Measurements from ENCODE around the gene TNFRSF9.
A peak's percentile ranks its signal among the peaks of the same experiment; 100 is the strongest.
"Not testable (repeated sequence)": the region's sequence is repeated elsewhere in the genome, so short reads cannot be mapped to it uniquely, and the experiment has no call there.

The TNFRSF9 gene

GRCh38 chr1:7940745-7941436, at the start of gene TNFRSF9:
Gene TNFRSF9, minus strand, starts transcription at chr1:7940839. Its CDS starts 845 bp downstream, at chr1:7939994.
- FAIRE-seq = no peak

DNA sequence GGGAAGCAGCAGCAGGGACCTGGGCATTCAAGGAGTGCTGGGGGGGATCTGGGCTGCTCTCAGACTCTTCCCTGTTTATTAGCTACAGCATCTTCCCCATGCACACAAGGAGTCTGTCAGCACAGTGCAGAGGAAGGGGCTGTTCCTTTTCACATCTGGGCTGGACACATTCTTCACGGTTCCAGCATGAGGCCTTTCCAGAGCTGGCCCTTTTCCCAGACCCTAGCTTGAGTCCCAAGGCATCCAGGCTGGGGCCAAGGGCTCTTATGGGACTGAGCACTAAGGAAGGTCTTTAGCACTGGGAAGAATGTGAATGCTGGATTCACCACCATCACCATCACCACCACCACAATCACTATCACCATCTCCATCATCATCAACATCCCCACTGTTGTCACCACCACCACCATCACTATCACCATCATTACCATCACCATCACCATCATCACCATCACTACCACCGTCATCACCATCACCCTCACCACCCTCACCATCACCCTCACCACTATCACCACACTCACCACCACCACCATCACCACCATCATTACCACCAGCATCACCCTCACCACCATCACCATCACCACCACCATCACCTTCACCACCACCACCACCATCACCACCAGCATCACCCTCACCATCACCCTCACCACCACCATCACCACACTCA, 49.3 kb upstream of the TNFRSF9 start:
- no peak for FAIRE-seq

GRCh38 chr1:7988576-7988975, 47.9 kb upstream of the TNFRSF9 start:
- FAIRE-seq = no peak

GRCh38 chr1:7987528-7987927, 46.9 kb upstream of the TNFRSF9 start:
- no peak for FAIRE-seq

DNA sequence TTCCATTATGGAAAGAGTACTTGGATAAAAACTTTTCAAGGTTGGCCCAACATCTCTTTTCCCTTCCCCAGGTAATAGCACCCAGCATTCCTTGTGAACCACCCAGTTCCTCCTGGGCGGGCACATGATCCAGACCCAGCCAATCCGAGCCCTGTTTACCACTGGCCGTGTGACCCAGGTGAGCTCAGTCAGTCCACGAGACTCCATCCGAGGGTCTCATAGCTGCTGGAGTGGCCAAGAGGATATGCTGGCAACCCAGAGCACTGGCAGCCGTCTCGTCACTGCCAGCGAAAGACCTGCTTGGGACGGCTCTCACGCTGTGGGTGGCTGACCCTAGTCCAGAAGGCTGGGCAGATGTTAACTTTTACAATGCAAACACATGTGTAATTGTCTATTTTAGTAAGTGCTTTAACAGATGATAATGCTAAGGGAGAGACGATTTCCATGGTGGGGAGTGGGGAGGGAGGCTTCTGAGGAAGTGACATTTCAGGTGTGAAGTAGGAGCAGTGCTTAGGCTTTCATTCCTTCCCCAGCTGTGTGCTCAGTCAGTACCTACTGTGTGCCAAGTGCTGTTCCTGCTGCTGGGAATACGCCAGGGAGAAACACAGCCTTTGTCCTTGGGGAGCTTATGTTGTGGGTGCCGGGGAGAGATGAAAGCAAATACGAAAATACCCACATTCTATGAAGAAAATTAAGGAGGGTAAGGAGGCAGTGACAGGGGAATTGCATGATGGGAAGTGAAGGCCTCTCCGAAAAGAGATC, 45.4 kb upstream of the TNFRSF9 start:
- FAIRE-seq = no peak

DNA sequence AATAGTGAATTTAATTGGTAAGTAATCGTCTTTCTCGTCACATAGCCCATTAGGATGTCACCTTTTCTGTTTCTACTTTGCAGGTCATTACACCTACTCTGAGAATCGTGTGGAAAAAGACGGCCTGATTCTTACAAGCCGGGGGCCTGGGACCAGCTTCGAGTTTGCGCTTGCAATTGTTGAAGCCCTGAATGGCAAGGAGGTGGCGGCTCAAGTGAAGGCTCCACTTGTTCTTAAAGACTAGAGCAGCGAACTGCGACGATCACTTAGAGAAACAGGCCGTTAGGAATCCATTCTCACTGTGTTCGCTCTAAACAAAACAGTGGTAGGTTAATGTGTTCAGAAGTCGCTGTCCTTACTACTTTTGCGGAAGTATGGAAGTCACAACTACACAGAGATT, 44.2 kb upstream of the TNFRSF9 start:
- FAIRE-seq = no peak

DNA sequence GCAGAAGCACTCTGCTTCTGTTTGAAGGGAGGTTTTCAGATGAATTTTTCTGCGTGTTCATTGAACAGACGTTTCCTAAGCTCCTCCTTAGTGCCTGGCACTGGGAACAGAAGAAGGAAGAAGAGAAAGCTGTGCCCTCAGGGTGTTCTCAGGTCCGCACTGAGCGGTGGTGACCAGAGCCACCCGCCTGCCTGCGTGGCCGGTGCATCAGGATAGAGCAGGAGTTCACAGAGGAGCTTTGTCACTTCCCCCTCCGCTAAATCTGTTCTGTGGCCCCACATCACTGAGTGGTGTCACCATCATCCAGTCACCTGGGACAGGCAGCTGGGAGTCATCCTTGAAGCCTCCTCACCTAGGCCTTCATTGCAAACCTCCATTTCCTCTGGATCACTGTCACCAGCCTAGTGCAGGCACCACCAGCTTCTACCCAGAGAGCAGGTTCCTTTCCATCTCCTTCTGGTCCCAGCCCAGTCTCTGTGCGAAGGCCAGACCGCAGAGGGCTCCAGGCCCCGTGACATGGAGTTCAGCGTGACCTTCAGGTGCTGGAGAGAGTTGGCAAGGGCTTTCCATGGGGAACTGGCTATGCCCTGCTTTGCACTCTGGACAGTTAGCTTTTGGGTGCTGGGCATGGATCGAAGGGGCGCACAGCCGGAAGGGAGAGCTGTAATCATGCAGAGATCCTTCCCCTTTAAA, 42.6 kb upstream of the TNFRSF9 start:
- FAIRE-seq = no peak

DNA sequence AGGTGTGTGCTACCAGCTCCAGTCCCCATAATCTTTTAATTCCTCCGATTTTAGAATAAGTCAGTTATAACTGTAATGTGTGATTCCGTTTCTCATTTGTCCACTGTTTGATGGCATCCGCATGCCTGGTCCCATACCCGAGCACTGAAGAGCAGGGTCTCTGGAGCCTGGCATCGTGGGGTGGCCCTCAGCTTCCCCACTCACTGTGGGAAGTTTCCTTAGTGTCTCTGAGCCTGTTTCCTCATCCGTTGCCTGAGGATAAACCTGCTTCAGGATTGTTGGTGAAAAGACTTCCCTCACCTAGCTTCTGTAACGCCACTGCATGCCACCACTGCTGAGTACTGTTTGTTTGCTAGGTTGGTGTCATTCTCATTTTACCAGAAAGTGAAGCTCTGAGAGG, 40.3 kb upstream of the TNFRSF9 start:
- no peak for FAIRE-seq

DNA sequence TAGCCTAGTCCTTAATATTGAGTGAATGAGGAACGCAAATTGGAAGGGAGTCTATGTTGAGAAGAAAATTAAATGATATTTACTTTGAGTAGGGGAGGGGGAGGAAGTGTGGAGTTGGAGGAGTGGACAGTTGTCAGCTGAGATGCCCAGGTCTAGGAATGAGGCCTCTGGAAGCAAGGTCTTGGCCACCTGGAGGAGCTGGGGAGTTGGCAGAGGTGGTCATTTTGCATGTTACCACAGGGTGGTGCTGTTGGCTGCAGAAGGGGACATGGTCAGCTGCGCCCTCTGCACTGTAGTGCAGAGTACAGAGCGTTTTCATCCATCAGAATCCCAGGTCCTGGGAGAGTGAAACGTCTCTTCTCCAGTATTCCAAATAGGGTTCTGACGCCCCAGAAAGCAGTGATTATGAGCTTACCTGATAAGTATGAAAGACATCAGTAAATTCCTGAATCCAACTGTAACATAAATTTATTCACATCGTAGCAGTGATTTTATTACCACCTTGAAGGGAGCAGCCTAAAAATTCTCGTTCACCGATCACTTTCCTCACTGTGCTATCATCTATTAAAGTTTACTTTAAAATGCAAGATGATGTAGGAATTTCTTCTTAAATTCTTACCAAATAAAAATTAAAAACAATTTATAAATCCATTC, 34.7 kb upstream of the TNFRSF9 start:
- FAIRE-seq = peak; percentile 87

- FAIRE-seq = no peak
These were observed 32.4 kb upstream of the TNFRSF9 start for GRCh38 chr1:7973086-7973485.

GRCh38 chr1:7972285-7972684, 31.6 kb upstream of the TNFRSF9 start:
- no peak for FAIRE-seq

DNA sequence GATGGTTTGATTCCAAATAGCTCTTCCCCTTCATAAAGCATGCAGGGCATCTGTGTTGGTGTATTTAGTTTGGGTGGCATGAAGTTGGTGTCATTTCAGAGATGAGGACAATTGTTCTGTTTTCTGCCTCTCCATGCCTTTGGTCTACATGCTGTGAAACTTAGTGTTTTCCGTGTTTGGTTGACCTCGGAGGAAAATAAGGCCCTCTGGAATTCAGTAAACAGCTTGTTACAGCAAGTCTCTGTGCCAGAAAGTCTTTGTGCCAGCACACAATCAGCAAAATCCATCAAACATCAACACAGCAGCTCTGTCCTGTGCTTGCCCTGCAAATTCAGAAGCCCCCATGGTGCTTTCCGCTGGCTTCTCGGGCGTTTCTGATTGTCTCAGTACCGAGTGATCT, 30.4 kb upstream of the TNFRSF9 start:
- no peak for FAIRE-seq

DNA sequence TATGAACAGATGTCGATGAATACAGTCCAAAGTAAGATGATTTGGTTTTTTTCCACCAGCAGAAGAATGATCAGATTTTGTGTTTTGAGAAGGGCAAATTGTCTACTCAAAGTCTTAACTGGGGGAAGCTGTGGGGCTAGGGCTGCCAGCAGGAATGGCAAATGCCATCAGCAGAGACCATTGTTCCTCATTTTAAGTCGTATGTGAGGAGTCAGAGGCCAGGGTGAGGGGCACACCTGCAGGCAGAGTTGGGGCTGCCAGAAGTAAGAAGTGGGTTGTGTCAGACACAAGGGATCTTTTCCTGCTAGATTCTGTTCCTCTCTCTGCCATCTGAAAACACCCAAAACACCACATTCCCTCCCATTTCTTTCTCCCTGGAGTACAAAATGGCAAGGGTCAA, 29.6 kb upstream of the TNFRSF9 start:
- FAIRE-seq = no peak

- FAIRE-seq = no peak
These were observed 27.0 kb upstream of the TNFRSF9 start for GRCh38 chr1:7967651-7968050.

DNA sequence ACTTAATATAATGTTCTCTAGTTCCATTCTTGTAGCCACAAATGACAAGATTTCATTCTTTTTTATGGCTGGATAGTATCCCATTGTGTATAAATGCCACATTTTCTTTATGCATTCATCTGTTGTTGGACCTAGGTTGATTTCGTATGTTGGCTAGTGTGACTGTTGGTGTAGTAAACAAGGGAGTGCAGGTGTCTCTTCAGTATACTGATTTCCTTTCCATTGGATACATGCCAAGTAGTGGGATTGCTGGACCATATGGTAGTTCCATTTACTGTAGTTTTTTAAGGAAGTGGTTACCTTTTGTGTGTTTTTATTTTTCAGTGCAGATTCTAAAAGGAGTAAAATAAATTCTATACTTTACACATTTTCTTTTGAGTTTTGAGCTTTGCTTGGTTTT, 26.6 kb upstream of the TNFRSF9 start:
- no peak for FAIRE-seq

GRCh38 chr1:7964476-7964875, 23.8 kb upstream of the TNFRSF9 start:
- FAIRE-seq = no peak

- not testable (repeated sequence) for FAIRE-seq
These were observed 23.2 kb upstream of the TNFRSF9 start for GRCh38 chr1:7963841-7964240.

DNA sequence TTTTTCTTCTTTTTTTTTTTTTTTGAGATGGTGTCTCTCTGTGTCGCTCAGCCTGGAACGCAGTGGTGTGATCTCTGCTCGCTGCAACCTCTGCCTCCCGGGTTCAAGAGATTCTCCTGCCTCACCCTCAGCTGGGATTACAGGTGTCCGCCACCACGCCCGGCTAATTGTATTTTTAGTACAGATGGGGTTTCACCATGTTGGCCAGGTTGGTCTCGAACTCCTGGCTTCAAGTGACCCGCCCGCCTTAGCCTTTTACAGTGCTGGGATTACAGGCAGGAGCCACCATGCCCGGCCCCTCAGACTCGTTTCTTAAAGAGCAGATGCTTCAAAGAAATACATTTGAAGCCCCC, 22.7 kb upstream of the TNFRSF9 start:
- FAIRE-seq = not testable (repeated sequence)

- no peak for FAIRE-seq
These were observed 22.2 kb upstream of the TNFRSF9 start for GRCh38 chr1:7962636-7963377.

DNA sequence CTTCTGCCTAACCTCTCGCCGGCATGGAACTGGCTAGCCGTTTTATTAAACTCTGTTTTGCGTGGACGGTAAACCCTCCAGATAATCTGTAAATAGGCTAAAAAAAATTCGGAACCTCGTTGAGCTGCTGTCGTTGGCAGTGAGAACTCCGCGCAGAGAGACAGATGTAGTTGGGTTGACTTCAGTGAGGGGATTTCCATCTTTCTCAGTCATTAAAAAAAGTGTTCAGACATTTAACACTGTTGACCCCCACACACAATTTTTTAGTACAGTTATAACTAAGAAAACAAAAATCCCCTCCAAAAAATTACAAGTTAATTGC, 21.3 kb upstream of the TNFRSF9 start:
- FAIRE-seq = no peak

DNA sequence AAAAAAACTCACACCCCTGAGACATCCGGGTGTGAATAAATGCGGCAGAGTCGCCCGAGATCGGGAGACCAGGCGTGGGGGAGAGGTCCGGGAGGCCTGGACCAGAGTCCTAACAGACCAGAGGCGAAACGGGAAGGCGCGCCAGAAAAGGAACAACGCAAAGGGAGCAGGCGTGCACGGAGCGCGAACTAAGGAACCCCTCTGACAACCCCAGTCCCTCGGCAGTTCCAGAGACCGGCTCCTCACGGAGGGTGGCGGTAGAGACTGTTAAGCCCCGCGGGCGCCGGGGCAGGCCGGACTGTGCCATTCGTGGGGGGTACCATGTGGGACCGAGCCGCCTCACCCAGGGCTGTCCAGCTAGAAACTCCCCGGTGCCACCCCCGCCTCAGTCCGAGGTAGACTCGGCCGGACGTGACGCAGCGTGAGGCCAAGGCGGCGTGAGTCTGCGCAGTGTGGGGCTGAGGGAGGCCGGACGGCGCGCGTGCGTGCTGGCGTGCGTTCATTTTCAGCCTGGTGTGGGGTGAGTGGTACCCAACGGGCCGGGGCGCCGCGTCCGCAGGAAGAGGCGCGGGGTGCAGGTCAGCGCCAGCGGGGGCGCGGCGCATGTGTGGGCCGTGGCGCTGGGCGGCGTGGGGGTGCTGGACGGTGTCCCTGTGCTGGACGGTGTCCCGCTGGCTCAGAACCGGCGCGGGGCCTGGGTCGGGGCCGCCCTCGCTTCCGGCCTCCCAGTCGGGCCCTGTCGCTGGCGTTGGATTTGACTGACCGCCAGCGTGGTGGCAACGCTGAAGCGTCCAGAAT, 20.8 kb upstream of the TNFRSF9 start, which contains the start of gene PARK7:
TSS of gene PARK7 (plus strand) at position 496 of the 798 bp plus-strand sequence. CDS start 1,075 bp downstream, outside the sequence.
- peak; percentile 64 for FAIRE-seq

All from A204.1 (cell line).